DOHH2 (cell line): ENCODE measurements around the gene CTSS.

Source experiments
- EZH2phosphoT487 ChIP-seq: fragments of 200-600 bp; sonication (generic); IDR thresholded peaks from 2 replicates; pipeline ENCODE4 v1.6.1; 2017; ENCODE audit warnings: borderline replicate concordance, mild to moderate bottlenecking, antibody characterized with exemption, low read length, moderate library complexity, mixed read lengths
- TF ChIP-seq, protein P1 (sequence below): fragments of 200-600 bp; sonication (generic); IDR thresholded peaks from one replicate; pipeline ENCODE4 v1.5.1; 2014; ENCODE audit warnings: antibody characterized with exemption, mild to moderate bottlenecking, low read depth, low read length; ENCODE audit not compliant: poor library complexity, severe bottlenecking

DNA sequence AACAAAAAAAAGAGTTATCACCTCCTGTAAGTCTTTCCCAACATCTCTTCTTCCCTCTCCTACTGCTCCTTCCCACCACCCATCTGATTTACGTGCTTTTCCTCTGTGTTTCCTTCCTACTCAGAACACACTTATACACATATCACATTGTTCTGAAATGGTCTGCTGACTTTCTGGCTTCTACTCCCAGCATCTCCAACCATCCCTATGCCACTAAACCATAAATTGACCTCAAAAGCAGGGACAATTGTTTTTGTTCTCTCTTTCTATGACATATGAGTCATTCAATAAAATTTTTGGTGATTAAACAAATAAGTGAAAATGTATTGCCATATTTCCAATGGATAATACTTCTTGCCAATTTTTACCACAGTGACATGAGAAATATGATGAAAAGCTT, 76.8 kb downstream of the CTSS start:
- TF ChIP-seq, protein P1, sequence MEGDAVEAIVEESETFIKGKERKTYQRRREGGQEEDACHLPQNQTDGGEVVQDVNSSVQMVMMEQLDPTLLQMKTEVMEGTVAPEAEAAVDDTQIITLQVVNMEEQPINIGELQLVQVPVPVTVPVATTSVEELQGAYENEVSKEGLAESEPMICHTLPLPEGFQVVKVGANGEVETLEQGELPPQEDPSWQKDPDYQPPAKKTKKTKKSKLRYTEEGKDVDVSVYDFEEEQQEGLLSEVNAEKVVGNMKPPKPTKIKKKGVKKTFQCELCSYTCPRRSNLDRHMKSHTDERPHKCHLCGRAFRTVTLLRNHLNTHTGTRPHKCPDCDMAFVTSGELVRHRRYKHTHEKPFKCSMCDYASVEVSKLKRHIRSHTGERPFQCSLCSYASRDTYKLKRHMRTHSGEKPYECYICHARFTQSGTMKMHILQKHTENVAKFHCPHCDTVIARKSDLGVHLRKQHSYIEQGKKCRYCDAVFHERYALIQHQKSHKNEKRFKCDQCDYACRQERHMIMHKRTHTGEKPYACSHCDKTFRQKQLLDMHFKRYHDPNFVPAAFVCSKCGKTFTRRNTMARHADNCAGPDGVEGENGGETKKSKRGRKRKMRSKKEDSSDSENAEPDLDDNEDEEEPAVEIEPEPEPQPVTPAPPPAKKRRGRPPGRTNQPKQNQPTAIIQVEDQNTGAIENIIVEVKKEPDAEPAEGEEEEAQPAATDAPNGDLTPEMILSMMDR: no peak
- TF ChIP-seq EZH2phosphoT487: no peak
